IPS-NIHi11 (cell line): ENCODE measurements around the gene CNGA3.

Experiments used
- DNase-seq: peaks from one replicate; pipeline ENCODE4 v3.0.0; 2012; ENCODE audit warnings: mixed read lengths, low spot score

The CNGA3 gene

DNA sequence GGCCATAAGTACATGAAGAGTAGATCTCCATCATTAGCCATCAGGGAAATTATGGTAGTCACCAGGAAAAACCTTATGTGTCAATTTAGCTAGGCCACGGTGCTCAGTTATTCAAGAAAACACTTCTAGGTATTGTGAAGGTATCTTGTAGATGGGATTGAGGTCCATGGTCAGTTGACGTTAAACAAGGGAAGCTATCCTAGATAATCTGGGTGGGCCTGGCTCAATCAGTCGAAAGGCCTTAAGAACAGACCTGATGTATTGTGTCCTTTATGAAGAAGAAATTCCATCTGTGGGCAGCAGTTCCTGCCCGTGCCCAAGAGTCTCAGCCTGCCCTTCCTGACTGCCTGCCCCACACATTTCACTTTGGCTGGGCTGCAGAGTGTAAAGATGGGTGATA, 16.7 kb upstream of the CNGA3 start:
- DNase-seq: no peak

DNA sequence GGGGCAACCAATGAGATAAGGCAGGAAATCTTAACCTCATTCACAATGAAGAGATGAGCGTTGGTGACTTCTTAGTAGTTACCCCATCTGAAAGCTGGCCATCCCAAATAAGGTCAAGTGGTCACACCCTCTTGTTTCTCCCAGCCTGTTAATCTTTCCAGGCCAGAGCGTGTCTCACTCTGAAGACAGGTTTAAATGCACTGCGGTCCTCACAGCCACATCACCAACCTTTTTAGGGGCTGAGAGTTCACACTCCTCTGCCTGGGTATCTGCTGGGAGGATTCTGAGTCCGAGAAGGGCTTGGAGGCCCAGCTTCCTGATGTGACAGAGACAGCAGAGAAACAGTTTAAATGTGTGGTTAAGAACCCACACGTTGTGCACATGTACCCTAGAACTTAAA, 13.3 kb upstream of the CNGA3 start:
- no peak for DNase-seq

DNA sequence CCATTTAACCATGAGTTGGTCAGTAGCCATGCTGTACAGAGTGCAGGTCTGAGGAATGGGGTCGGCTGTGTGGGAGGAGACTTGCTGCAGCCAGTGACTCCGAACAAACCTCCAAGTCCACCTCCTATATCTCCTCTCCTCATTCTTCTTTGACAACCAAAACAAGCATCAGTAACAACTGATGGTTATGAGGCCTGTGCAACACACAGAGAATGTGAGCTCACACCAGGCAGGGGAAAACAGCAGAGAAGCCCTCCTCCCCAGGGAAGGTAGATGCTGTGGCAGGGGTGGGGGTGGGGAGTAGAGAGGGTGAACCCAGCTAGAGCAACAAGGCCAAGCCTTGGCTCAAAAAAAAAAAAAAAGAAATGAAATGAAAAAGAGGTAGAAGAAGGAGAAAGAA, 12.3 kb upstream of the CNGA3 start:
- DNase-seq: no peak

DNA sequence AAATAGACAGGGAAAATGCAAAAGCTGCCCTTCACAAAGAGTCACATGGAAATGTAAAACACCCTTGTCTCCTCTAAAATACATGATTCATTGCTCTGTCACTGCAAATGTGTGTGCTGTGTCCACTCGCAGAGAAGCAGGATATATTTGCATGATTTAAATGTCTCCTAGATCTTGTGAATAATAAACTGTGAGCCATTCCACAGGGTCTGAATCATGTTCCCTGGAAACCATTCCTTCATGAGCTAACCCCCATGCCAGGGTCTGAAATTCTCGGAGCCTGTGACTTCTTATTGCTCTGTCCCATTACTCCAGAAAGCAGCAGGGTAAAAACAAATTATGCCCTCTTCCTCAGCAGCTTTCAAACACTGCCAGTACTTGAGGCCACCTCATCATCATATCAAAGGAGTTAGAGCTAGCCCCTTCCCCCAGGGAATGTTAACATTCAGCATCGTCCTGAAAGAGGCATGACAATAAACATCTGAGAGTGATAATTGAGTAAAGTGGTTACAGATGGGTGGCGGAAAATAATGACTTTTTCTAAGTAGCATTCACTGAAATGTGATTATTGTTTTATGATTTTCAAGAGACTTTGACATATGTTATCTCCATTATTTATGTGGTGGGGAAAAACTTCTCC, 11.7 kb upstream of the CNGA3 start:
- DNase-seq: peak; percentile 35

DNA sequence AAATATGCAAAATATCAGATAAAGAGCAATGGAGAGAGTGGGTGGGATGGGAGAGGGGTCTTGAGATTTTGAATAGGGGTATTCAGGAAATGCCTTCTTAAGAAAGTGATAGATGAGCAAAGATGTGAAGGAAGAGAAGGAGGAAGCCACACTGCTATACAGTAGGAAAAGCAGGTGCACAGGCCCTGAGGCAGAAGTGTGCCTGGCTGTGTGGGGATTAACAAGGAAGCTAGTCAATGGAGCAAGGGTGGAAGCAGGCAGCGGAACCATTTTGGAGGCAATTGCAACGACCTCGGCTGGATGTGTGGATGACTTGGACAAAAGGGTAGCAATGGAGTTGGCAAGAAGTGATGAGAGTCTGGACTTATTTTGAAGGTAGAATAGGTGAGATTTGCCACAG, 11.0 kb upstream of the CNGA3 start:
- no peak for DNase-seq

DNA sequence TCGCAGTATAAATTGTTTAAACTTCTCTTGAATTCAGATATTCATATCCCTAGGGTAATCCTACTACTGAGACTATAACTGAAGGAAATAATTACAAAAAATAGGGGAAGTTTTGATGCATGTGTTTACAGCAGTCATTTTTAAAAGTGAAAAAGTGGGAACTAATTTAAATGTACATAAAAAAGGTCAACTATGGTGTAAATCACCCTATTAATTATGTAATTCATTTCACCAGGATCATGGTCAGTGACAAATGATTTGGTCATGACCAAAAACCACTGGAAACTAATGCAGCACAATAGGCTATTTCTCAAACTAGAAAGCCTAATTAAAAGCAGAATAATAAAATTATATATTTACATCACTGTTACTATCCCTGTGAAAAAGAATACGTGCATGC, 5.0 kb upstream of the CNGA3 start:
- no peak for DNase-seq

DNA sequence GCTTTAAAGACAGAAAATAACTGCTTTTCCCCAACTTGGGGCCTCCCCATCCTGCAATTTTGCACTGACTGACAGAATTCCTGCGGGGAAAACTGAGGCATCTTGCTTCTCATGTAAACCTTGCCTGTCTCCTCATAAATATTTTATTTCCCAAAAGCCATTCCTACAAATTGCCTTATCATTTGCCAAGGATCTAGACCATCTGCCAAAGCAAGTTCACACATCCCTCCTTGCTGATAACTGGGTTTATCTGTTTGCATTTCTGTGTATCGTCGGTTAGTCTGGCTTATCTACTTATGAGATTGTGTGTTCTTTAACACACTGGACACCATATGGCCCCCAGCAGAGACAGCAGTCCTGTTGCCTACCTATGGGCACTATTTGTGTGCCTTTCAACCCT, 3.0 kb upstream of the CNGA3 start:
- no peak for DNase-seq

DNA sequence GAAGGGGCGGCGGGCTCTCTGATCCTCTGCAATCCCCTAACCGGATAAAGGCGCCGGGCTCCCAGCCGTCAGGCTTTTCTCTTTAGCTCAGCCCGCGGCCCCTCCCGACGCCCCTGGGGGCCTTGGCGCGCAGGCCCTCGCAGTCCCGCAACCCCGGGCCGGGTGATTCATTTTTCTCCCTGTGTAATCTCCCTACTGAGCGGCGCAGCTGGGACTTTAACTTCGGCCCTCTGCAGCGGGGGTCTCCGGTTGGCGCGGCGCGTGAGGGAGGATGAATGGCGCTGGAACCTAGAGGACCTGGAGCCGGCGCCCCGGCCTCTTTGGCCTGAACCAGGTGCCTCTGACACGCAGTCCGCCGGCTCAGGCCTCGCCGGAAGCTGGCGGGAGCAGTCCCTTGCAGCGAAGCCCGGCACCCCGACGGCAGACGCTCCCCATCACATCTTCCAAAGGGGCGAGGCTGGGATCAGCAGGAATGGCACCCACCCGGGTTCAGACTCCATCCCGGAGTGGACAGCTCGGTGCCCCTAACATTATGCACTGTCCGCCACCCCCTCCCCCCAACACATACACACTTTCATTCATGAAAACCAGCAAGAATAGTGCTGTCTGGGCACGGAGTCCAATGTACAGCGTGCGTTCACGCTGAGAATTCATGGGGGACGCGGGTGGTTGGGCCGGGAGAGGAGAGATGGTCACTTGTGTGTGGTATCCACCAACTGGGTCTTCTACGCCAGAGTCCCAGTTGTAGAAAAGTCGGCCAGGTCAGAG, 1.2 kb downstream of the CNGA3 start:
- peak; percentile 38 for DNase-seq

DNA sequence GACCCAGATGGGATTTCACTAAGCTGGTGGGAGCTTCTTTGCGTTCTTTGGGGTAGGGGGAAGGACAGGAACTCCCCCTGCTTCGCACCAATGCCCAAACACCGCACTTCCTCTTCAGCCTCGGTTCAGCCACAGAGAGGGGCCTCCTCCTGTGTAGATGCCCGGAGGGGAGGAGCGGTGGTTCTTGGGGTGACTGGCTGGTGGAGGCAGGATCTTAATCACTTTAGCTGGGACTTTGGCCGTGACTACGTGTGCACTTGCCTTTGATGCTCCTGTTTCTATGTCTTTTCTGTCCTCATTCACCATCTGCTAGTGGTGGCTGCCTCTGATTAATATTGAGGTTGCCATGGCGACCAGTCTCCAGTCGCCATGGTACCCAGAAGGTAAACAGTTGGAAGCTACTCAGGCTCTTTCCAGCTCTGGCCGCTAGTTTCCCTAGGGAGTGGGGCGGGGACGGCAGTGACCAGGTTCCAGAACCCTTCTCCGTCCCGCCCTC, 1.9 kb downstream of the CNGA3 start:
- DNase-seq: peak; percentile 60

DNA sequence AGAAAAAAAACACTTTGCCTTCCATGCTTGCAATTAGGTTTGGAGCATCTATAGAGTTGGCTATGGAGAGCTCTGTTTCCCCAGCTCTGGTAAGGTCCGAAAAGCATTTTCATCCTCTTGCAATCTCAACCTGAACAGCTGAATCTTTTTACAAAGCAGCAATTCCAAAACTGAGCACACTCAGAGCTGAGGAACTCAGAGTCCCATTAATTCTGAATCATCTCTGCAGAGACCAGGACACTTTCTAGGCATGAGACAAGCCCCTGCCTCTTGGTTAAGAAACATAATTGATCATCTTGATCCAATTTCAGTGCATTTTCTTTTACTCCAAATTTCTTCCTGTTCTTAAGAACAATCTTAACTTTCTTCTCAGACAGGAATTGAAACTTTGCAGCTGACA, 4.2 kb downstream of the CNGA3 start:
- no peak for DNase-seq

DNA sequence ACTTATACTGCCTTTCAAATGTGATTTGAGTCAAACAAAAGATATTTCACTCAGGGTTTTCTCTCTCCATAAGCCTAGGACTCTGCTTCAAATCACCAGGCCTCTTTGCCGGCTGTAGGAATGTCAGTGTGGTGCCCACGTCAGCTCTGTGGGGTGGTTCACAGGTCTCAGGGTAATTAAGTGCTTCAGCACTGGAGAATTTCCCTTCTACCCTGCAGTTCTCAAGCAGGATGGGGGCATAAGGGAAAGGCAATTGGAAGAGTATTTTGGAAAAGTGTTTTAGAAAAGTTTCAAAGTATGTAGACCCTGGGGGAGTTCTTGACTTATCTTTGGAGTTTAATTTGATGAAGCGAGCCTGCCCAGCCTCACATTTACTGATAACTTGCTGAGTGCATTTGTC, 9.6 kb downstream of the CNGA3 start:
- no peak for DNase-seq

DNA sequence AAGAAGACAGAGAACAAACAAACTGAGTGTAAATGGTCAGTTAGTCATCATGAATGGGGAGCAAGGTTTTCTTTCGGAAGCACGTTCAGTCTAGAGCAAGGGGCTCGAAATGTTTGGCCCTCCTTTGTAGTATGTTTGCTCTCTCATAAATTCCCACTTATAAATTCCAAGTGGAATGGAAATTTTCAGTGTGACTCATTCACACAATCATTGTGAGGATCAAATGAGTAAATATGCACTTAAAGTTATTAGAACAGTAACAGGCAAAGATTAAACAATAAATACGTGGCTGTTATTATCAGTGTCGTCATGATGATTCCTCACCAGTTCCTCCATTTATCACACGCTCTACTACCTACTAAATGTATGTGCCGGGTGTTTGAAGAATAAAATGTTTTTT, 10.5 kb downstream of the CNGA3 start:
- DNase-seq: no peak

DNA sequence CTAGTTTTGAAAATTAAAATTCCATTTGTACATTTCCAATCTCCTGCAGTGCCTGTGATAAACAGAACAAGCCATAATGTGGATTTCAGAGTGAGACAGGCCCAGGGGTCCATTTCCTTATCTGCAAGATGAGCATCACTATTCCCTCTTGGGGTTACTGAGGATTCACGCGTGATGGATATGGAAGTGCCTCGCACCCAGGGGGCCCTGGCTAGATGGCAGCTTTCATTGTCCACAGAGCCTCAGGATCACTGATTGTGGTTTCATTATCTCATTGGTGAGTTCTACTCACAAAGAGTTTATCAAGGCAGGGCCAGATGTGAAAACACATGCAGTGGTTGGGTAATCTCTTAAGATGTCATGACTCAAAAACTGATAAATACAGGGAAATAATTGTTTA, 11.6 kb downstream of the CNGA3 start:
- no peak for DNase-seq

DNA sequence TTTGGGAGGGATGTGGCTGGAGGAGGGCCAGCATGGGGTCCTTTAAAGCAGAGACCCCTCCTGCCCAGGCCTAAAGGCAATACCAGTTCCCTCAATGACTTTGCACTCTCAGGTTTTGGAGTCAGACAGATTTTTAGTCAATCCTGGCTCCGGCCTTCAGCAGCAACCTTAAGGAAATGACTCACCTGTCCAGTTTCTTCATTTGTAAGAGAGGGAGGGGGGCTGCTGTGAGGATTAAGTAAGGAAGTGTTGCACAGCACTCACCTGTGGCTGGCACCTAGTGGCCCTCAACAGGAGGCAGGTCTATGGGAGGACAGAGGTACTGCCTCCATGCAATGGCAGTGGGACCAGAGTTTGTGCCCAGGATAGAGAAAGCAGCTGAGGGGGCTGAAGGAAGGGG, 13.7 kb downstream of the CNGA3 start:
- DNase-seq: no peak

DNA sequence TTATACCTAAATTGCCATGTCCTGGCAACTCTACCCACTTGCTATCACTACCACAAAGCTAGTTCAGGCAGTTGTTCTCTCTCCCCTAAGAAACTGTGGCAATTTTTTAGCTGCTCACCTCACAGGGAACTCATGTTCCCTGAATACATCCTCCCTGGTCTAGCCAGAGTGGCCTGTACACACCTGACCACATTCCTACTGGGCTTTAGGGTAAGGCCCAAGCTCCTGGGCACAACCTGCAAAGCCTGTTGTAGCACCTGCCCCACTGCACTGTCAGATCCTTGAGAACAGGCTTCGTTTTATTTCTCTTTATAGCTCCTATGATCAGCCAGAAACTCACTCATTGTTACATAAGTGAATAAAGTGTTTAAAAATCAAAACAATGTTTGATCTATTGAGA, 21.5 kb downstream of the CNGA3 start:
- DNase-seq: no peak

DNA sequence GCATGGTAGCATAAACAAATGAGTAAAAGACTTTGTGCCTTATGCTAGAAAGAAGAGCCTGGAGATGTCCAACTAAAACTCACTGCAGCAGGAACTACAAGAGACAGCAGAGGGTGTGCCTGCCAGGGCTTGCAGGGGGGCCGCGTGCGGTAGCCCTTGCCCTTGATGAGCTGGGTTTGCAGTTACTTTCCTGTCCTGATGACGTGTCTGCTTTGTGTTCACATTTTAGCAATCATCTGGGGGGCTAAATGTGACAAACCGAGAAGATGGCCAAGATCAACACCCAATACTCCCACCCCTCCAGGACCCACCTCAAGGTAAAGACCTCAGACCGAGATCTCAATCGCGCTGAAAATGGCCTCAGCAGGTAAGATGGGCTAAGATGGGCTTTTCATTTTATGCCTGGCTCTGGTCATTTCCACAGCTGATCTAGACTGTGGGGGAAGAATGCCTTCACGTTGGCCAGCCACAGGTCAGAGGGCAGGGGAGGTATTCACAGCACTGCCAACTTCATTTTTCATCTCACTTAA, 23.5 kb downstream of the CNGA3 start:
- no peak for DNase-seq

DNA sequence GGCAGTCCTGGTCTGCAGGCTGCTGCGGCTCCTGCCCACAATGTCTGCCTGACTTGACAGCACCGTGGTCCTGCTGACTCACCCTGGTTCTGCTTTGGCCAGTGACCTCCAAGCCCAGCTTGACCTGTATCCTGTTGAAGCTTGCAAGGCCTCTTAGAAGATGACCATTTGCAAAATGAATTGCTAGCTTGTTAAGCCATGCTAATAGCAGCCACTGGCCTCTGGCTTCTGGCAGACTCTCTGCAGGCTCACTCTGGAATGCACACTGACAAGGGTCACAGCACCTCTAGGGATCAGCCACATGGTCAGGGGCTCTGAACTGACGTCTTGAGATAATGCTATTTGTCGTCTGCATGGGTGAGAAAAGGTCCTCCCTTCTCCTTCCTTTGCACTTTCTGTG, 25.9 kb downstream of the CNGA3 start:
- DNase-seq: no peak

DNA sequence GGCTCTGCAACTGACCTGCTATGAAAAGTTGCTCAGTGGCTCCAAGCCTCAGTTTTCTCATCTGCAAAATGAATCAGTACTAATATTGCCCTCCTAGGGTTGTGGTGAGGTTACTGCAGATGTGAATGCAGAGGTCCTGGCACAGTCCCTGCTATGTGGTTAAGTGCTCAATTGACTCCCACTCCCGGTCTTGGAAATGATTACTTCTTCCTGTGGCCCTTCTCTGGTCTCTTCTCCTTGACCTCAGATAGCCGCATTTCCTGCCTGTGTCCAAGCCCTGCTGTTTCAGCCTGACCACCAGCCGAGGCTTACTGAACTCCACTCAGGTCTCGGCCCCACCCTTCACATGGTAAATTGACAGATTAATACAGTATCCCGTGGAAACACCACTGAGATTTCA, 26.3 kb downstream of the CNGA3 start:
- no peak for DNase-seq

DNA sequence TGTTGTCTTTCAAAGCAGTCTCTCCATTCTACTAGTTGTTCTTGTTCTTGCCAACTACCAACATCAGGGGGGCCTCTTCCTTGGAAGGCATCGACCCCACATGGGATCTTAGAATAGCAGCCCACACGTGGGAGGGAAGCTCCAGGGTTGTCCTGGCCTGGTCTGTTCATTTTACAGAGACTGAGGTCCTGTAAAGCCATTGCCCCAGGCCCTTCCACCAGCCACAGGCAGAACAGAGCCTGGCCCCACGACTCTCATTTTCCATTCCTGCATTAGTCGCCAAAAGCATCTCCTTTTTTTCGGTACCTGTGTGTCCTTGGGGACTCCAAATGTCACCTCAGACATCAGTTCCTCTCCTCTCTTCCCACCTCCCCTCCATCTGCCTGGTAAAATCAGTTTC, 28.0 kb downstream of the CNGA3 start:
- no peak for DNase-seq

DNA sequence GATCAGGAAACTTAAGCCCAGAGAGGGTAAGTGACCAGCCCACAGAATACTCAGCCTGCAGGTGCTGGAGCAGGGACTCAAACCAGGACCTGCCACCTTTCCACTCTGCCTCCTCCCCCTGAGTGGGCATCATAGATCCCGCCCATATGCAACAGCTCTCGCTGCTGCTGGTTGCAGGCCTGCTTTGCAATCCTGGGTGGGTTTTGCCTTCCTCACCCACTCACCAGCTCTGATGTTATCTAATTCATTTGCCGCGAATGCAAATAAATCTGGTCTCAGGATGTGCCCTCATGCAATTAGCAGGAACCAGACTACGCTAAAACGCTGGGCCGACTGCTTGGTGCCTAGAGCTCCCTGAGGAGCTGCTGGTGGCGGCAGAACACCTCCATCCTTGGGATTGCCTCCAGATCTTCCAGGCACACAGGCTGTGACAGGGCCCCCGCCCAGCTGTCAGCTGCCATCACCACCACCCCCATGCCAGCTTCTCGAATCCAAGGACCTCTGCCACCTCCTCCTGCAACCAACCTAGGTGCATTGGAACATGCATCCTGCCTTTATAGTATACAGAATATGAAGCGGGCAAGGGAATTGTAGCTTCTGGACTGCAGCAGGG, 28.8 kb downstream of the CNGA3 start:
- no peak for DNase-seq

DNA sequence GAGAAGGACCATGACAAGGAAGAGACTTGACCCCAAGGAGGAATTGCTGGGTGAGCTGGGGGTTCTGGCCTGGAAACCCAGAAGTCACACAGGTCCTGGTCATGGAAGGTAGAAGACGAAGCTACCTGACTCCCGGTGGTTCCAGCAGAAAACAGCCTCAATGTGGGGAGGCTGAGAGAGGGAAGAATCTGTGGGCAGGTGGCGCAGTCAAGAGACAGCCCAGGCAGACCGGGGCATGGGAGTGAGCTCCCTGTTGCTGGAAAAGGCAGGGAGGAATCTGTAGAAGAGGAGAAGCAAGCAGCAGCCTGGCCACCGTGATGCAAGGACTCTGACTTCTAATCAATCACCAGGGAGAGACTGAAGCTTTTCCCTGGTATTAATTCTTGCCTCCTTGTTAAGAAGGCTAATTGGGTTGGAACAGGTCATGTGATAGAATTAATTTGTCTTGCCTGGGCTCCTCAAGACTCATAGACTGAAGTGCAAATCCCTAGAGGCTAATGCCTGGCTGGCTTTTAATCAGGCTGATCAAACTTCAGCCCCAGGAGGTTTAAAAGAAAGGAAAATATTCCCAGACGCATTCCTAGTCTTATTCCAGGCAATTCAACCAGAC, 30.1 kb downstream of the CNGA3 start:
- DNase-seq: no peak

DNA sequence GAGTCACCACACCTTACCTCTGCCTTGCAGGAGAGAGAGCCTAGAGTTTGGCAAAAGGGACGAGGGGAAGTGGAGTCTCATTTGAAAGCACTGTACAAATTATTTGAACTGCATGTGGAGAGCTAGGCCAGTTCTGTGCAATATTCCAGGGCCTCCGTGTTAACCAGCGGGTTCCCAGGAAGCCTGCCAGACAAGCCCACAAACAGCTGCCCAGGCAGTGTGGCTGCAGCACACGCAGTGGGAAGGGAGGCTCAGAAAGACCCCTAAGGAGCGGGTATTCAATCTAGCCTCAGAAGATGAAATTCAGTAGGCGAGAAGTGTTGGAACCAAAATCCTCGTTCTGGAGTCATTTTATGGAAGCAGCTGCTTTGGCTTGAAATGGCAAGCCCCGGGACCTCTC, 30.7 kb downstream of the CNGA3 start:
- no peak for DNase-seq

DNA sequence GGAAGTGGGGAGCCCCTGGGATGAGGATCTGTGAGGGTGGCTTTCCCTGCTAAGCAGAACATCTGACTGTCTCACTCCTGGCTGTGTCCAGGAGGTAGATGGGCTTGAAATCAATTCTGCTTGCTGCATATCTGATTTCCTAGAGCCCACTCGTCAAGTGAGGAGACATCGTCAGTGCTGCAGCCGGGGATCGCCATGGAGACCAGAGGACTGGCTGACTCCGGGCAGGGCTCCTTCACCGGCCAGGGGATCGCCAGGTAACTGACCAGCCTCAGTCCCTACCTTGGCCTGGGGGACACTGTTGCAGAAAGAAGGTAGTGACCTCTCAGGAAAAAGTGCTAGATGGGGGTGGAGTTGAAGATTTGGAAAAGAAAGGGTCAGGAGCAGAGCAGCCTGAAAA, 31.3 kb downstream of the CNGA3 start:
- no peak for DNase-seq
